GM23248 (cell line): ENCODE results near the gene ZBTB40. TPM values are rescaled to one million over a fixed set of nuclear protein-coding genes. Genes with fewer than 3 reads are reported as not detected.

Experiments used
- DNase-seq: peaks from one replicate; pipeline ENCODE4 v3.0.0-alpha.2; 2015
- H2AFZ ChIP-seq: fragments of 200-600 bp; sonication (generic); 2 replicates; pipeline ENCODE4 v1.6.1; 2016; ENCODE audit warnings: antibody characterized with exemption
- H3F3A ChIP-seq: fragments of 200-600 bp; sonication (generic); 2 replicates; pipeline ENCODE4 v1.6.1; 2016; ENCODE audit warnings: mild to moderate bottlenecking, antibody characterized with exemption, mixed run types; ENCODE audit not compliant: insufficient read depth
- H3K27ac ChIP-seq: fragments of 200-600 bp; sonication (generic); 2 replicates; pipeline ENCODE4 v1.5.1; 2016; ENCODE audit warnings: mild to moderate bottlenecking
- H3K27me3 ChIP-seq: fragments of 200-600 bp; sonication (generic); replicated peaks from 2 replicates; pipeline ENCODE4 v1.6.1; 2016; ENCODE audit warnings: mild to moderate bottlenecking; ENCODE audit not compliant: insufficient read depth
- H3K36me3 ChIP-seq: fragments of 200-600 bp; sonication (generic); 2 replicates; pipeline ENCODE4 v1.6.1; 2016; ENCODE audit warnings: low read depth, mild to moderate bottlenecking
- H3K4me1 ChIP-seq: fragments of 200-600 bp; sonication (generic); 2 replicates; pipeline ENCODE4 v1.6.1; 2016; ENCODE audit warnings: mild to moderate bottlenecking; ENCODE audit not compliant: insufficient read depth
- H3K4me2 ChIP-seq: fragments of 200-600 bp; sonication (generic); one replicate; pipeline ENCODE4 v1.6.1; 2016; ENCODE audit warnings: mild to moderate bottlenecking; ENCODE audit not compliant: unreplicated experiment
- H3K4me3 ChIP-seq: fragments of 200-600 bp; sonication (generic); 2 replicates; pipeline ENCODE4 v1.5.1; 2016; ENCODE audit warnings: mild to moderate bottlenecking
- H3K79me2 ChIP-seq: fragments of 200-600 bp; sonication (generic); 2 replicates; pipeline ENCODE4 v1.6.1; 2016; ENCODE audit warnings: mild to moderate bottlenecking; ENCODE audit not compliant: insufficient read depth
- H3K9ac ChIP-seq: fragments of 200-600 bp; sonication (generic); 2 replicates; pipeline ENCODE4 v1.6.1; 2016; ENCODE audit warnings: mild to moderate bottlenecking
- H3K9me2 ChIP-seq: fragments of 200-600 bp; sonication (generic); 2 replicates; pipeline ENCODE4 v1.6.1; 2016; ENCODE audit warnings: mixed run types, mild to moderate bottlenecking, moderate library complexity; ENCODE audit not compliant: insufficient read depth
- H3K9me3 ChIP-seq: fragments of 200-600 bp; sonication (generic); one replicate; pipeline ENCODE4 v1.6.1; 2017; ENCODE audit warnings: low read depth
- H4K20me1 ChIP-seq: fragments of 200-600 bp; sonication (generic); 2 replicates; pipeline ENCODE4 v1.6.0; 2016; ENCODE audit not compliant: insufficient read depth
- EZH2 ChIP-seq: fragments of 200-600 bp; sonication (generic); IDR thresholded peaks from 2 replicates; pipeline ENCODE4 v1.6.1; 2018; ENCODE audit warnings: antibody characterized with exemption, mild to moderate bottlenecking; ENCODE audit not compliant: insufficient read depth, poor library complexity, severe bottlenecking
- EZH2phosphoT487 ChIP-seq: fragments of 200-600 bp; sonication (generic); IDR thresholded peaks from 2 replicates; pipeline ENCODE4 v1.6.1; 2018; ENCODE audit warnings: antibody characterized with exemption, moderate library complexity, mild to moderate bottlenecking, low read depth; ENCODE audit not compliant: insufficient read depth
- WGBS, 2 experiments: methylation state at CpG; one replicate each; pipeline ENCODE4 v1.1.6; 2015 to 2017; ENCODE audit warnings: low lambda C conversion rate in 2 of 2, low coverage in 1 of 2; ENCODE audit errors: missing lambda C conversion rate in 2 of 2; 5-methylcytosine and 5-hydroxymethylcytosine counted together
- in situ Hi-C: fragments of 300-500 bp; cut with MboI; formaldehyde crosslinking; loops from 2 replicates; pipeline ENCODE4 v1.15.0; 2020
- polyA plus RNA-seq: library from polyadenylated mRNA; unstranded; fragments of >200 nt; fragmentation: Nextera tagmentation; extraction: Ambion mirVana; gene quantifications from 2 replicates; pipeline ENCODE4 v1.2.1, GENCODE V29; 2016
- total RNA-seq: library from RNA; depleted of rRNA; stranded (reverse); fragments of >200 nt; shearing (Covaris generic); gene quantifications from 2 replicates; pipeline ENCODE4 v1.2.3, GENCODE V29; 2014

The ZBTB40 gene
- total and polyA plus RNA-seq, 2 experiments from 2014 or later = 3.3 to 8.1 TPM

- DNase-seq = no peak
- in situ Hi-C loops = no loop called here
Measured at GRCh38 chr1:22547818-22548462, 96.3 kb downstream of the ZBTB40 start.

GRCh38 chr1:22550021-22550420, 98.4 kb downstream of the ZBTB40 start:
- Histone ChIP-seq H3K36me3 (no peaks in the 10 kb centered on the region), H3K9ac (no peak overlapping the region), H3K9me2 (no peaks in the 10 kb centered on the region), H3K27ac (no peak overlapping the region), H2AFZ (no peak overlapping the region), H3K9me3 (no peaks in the 10 kb centered on the region), H3K4me3 (no peak overlapping the region), H3K4me2 (no peak overlapping the region), H3K27me3 (peaks cover 46% of the 10 kb centered on the region), H3F3A (no peaks in the 10 kb centered on the region), H3K4me1 (no peaks in the 10 kb centered on the region), H4K20me1 (no peaks in the 10 kb centered on the region), H3K79me2 (no peaks in the 10 kb centered on the region)
- 62 to 65% methylated on average over 11 of the region's 11 CpGs for whole genome bisulfite sequencing, 2 experiments
- in situ Hi-C loops = no loop called here
- TF ChIP-seq EZH2 (no peak), EZH2phosphoT487 (no peak)
- no peak for DNase-seq

More at GRCh38 chr1:22547818-22548462, 96.3 kb downstream of the ZBTB40 start:
- H3K4me2 ChIP-seq = no peak overlapping the region
- H3K4me3 ChIP-seq = no peak overlapping the region
- H3K4me1 ChIP-seq = no peaks in the 10 kb centered on the region
- no peaks in the 10 kb centered on the region for H3F3A ChIP-seq
- H3K9me3 ChIP-seq = no peaks in the 10 kb centered on the region
- no peaks in the 10 kb centered on the region for H3K79me2 ChIP-seq
- H3K27me3 ChIP-seq = peaks cover 35% of the 10 kb centered on the region
- H3K9me2 ChIP-seq = no peaks in the 10 kb centered on the region
- H3K27ac ChIP-seq = no peak overlapping the region
- H3K9ac ChIP-seq = no peak overlapping the region
- no peak for TF ChIP-seq EZH2phosphoT487
- TF ChIP-seq EZH2 = no peak
- H4K20me1 ChIP-seq = no peaks in the 10 kb centered on the region
- H2AFZ ChIP-seq = no peak overlapping the region
- WGBS, 2 experiments = 24% methylated on average over 12 of the region's 12 CpGs
- H3K36me3 ChIP-seq = no peaks in the 10 kb centered on the region

GRCh38 chr1:22551591-22551990, 99.9 kb downstream of the ZBTB40 start:
- WGBS, 2 experiments = 63 to 64% methylated on average over 17 of the region's 17 CpGs
- Histone ChIP-seq H3F3A (no peaks in the 10 kb centered on the region), H3K27ac (no peak overlapping the region), H2AFZ (no peak overlapping the region), H3K9ac (no peak overlapping the region), H3K4me2 (no peak overlapping the region), H3K9me3 (no peaks in the 10 kb centered on the region), H3K79me2 (no peaks in the 10 kb centered on the region), H3K4me3 (no peak overlapping the region), H4K20me1 (no peaks in the 10 kb centered on the region), H3K36me3 (no peaks in the 10 kb centered on the region), H3K9me2 (no peaks in the 10 kb centered on the region), H3K4me1 (no peaks in the 10 kb centered on the region), H3K27me3 (peaks cover 46% of the 10 kb centered on the region)
- DNase-seq = no peak
- in situ Hi-C loops = no loop called here
- no peak for TF ChIP-seq EZH2phosphoT487
- TF ChIP-seq EZH2 = no peak

- Histone ChIP-seq H3K4me1 (no peaks in the 10 kb centered on the region), H4K20me1 (no peaks in the 10 kb centered on the region), H3K9me3 (no peaks in the 10 kb centered on the region), H3K79me2 (no peaks in the 10 kb centered on the region), H3K36me3 (no peaks in the 10 kb centered on the region), H3K4me2 (no peak overlapping the region), H3K4me3 (no peak overlapping the region), H3K9me2 (no peaks in the 10 kb centered on the region), H2AFZ (no peak overlapping the region), H3K9ac (no peak overlapping the region), H3F3A (no peaks in the 10 kb centered on the region), H3K27me3 (peaks cover 43% of the 10 kb centered on the region), H3K27ac (no peak overlapping the region)
- no peak for TF ChIP-seq EZH2phosphoT487
- in situ Hi-C loops = no loop called here
- WGBS, 2 experiments = 29 to 32% methylated on average over 5 of the region's 5 CpGs
- no peak for DNase-seq
Measured at GRCh38 chr1:22552021-22552420, 100.4 kb downstream of the ZBTB40 start.
